ENCODE measurements around the gene BMP2K. TPM values are rescaled to one million over a fixed set of nuclear protein-coding genes. Genes with fewer than 3 reads are reported as not detected.

The BMP2K gene
- total RNA-seq, 1 experiment from 2014 or later, result 45.6 TPM

GRCh38 chr4:78960926-78961325 is 184.8 kb downstream of the BMP2K start:
- TF ChIP-seq, protein P1, sequence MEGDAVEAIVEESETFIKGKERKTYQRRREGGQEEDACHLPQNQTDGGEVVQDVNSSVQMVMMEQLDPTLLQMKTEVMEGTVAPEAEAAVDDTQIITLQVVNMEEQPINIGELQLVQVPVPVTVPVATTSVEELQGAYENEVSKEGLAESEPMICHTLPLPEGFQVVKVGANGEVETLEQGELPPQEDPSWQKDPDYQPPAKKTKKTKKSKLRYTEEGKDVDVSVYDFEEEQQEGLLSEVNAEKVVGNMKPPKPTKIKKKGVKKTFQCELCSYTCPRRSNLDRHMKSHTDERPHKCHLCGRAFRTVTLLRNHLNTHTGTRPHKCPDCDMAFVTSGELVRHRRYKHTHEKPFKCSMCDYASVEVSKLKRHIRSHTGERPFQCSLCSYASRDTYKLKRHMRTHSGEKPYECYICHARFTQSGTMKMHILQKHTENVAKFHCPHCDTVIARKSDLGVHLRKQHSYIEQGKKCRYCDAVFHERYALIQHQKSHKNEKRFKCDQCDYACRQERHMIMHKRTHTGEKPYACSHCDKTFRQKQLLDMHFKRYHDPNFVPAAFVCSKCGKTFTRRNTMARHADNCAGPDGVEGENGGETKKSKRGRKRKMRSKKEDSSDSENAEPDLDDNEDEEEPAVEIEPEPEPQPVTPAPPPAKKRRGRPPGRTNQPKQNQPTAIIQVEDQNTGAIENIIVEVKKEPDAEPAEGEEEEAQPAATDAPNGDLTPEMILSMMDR (IDR thresholded peaks at IDR 0.05; ENCODE audit: insufficient read depth in 1 of 2, low read depth in 1 of 2, low read length in 1 of 2, severe bottlenecking in 1 of 2, unreplicated experiment in 1 of 2), result no peak
- Mint-ChIP-seq H3K27ac (ENCODE audit: unreplicated experiment) (no peak overlapping the region), H3K4me3 (ENCODE audit: unreplicated experiment) (no peak overlapping the region), H3K27me3 (ENCODE audit: insufficient read depth, unreplicated experiment) (peaks cover 6% of the 10 kb centered on the region), H3K9me3 (ENCODE audit: unreplicated experiment) (no peaks in the 10 kb centered on the region), H3K4me1 (ENCODE audit: low read depth, unreplicated experiment) (no peaks in the 10 kb centered on the region), H3K36me3 (ENCODE audit: insufficient read depth, unreplicated experiment) (no peaks in the 10 kb centered on the region)
- intact Hi-C loops (cut with micrococcal nuclease; ENCODE audit: unreplicated experiment), result no loop called here
- Histone ChIP-seq H3K4me1 (no peaks in the 10 kb centered on the region), H3K9me3 (no peaks in the 10 kb centered on the region), H3K27me3 (replicated peaks; ENCODE audit: control insufficient read depth, insufficient read depth, low read length) (no peaks in the 10 kb centered on the region), H3K36me3 (ENCODE audit: control insufficient read depth, insufficient read depth, low read length) (no peaks in the 10 kb centered on the region), H3K4me3 (ENCODE audit: low read depth, low read length) (no peak overlapping the region)
- no peak for DNase-seq
- POLR2A ChIA-PET, result no interaction called here
- CTCF ChIA-PET, result no interaction called here
- no TSS peak for BruUV-seq (replicated peaks)

Small RNA genes within 50 kb of the gene (microRNA-seq; reads per million reads assigned to microRNA genes)
- gene MIR5096, result not detected

Other genes starting within 250 kb of the BMP2K start
- 327 and 361 TPM in 2 replicates for gene ANXA3, start 224.6 kb upstream of the BMP2K start, total RNA-seq (2022)
- gene PAQR3, start 163.1 kb downstream of the BMP2K start, total RNA-seq (2022), result 13.3 and 13.8 TPM in 2 replicates